A204.1 (cell line): ENCODE results near the gene TNFRSF13B.
"Not testable (repeated sequence)": the region's sequence is repeated elsewhere in the genome, so short reads cannot be mapped to it uniquely, and the experiment has no call there.

Source experiments
- FAIRE-seq: peaks from 2 replicates; lab custom pipeline; 2012; peaks lifted over from hg19 to GRCh38; lab: Jason Lieb, UNC

TNFRSF13B gene

DNA sequence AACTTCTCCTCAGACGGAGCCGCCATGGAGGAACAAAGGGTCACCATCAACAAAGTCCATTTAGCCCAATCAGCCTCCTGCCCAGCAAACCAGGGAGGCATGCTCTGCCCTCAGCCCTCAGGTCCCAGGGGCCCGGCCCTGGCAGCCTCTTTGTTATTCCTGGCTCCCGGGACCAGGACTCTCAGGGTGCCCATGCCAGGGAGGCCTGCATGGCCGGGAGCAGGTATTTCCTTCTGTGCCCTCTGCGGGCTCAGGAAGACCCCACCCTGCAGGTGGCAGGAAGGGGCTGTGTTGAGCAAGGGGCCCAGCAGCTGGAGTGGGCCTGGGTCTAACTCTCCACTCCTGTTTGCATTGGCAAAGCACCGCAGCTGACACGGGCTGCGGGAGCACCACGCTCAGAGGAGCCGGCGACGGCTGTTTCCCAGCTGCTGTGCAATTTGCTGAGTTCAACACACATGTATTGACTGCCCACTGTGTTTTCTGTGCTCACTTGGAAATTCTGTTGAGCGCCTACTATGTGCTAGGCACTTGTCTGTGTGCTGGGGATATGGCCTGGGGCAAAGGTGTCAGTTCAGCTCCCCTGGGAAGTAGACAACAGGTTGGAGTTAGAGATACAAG, 33.2 kb upstream of the TNFRSF13B start:
- FAIRE-seq = not testable (repeated sequence)

DNA sequence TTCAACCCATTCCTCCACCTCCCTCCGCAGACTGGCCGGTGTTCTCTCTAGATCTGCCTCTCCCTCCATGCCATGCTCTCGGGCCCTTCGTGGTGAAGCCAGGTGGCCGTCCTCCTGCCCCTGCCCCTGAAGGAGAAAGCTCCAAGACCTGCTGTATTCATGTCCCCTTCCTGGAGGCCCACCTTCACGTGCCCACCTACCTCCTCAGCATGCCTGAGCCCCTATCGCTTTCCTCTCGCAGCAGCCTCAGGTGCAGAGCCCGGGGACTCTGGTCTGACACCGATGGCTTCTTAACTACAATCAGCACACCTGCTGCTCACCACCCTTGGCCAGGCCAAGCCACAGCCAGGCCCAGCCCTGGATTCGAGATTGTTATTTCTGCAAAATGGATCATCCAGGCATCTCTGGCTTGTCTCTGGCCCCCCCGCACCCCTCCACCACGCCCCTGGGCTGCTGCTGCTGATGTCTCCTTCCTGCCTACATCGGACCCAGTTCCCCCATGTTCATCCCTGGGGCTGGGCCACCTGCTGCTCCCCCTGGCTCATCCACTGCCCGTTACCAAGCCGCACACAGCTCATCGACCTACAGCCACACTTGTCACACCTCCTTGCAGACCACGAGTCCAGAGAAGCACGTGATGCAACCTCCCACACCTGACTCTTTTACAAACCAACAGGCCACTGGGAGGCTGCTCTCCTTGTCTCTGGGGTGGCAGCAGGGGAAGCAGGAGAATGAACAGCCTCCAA, 32.5 kb upstream of the TNFRSF13B start:
- FAIRE-seq = no peak

DNA sequence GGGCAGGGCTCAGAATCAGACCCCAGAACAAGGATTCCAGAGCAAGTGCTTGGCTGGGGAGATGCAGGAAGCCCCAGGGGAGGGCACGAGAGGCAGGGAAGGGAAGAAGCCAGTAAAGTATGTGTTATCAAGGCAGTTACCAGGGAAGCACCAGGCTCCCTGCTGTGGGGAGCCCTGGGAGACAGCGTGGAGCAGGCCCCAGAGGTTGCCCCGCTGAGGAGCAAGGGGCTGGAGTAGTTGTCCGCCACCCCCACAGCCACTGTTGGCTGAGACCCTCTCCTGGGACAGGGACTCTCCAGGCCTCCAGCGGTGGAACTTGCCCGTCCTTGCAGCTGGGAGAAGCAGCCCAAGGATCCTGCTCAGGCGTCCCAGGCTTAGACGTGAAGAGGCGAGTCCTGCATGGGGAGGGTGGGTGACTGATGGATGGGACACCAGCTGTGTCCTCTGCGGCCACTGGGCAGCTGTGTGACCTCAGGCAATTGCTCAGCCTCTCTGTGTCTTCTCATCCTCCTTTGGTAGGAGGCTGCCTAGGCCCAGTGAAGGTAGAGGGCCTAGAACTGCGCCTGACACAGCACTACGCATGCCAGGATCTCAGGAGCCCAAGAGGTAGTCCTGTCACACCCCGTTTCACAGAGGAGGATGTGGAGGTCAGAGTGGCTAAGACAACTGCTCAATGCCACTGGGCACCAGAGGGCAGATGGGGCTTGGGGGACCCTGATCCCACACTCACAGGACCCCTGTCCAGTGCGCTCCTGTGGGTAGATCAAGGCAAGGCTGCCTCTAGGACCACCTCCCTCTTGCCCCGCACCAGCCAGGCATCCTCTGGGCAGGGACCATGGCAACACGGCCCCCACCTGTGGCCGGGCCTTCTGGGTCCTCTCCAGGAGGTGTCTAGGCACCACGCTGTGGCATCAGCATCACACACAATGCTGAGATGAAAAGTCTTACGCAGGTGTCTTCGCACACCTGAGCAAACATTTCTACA, 31.1 kb upstream of the TNFRSF13B start:
- FAIRE-seq = not testable (repeated sequence)

DNA sequence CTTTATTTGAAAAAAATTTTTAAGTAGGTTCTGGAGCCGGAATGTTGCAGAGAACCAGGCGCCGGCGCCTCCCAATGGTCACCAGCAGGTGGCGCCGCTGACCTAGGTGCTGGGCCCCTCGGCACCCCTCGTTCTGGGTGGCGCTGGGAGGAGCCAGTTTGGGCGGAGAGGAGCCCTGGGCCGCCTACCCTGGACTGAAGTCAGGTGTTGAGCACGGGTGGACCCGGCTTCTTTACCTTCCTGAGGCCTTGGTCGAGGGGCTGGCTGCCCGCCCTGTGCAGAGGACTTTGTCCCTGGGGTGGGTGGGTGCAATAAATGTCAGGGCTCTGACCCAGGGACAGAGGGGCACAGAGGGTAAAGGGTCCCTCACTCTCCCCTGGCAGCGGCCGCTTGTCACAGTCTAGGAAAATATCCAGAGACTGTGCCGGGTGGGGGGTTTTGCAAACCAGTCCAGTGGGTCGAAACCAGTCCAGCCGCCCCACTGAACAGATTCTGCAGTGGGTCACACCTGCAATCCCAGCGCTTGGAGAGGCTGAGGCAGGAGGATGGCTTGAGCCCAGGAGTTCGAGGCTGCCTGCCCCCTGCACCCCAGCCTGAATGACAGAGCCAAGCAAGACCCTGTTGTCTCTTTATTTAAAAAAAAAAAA, 30.1 kb upstream of the TNFRSF13B start:
- FAIRE-seq = no peak

DNA sequence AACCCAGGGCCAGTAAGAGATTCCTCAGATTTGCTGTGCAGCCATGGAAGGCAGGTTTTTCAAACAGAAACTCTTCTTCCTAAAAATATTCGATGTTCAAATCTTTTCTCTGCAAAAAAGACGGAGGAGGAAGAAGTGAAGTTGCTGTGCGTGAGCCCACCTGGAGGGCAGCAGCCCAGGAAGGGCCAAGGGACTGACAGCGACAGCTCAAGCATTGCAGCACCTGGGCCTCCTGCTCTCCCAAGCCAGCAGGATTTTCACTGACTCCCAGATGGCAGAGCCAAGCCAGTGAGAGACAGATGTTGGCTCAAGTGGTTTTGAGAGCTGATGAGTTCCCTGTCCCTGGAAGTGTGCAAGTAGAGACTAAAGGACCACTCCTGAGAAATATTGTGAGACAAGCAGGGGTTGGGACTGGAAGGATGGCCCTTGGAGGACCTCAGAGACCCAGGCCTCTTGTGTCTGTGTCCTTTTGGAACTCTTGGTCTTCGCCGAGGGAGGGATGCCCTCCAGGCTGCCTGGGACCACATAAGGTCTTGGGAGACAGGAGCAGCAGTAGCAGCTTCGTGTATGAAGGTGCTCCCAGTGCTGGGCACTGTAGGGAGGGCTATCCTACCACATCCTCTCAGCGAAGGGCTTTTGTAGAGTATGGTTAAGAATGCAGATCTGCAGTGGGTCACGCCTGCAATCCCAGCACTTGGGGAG, 29.3 kb upstream of the TNFRSF13B start:
- FAIRE-seq = no peak

DNA sequence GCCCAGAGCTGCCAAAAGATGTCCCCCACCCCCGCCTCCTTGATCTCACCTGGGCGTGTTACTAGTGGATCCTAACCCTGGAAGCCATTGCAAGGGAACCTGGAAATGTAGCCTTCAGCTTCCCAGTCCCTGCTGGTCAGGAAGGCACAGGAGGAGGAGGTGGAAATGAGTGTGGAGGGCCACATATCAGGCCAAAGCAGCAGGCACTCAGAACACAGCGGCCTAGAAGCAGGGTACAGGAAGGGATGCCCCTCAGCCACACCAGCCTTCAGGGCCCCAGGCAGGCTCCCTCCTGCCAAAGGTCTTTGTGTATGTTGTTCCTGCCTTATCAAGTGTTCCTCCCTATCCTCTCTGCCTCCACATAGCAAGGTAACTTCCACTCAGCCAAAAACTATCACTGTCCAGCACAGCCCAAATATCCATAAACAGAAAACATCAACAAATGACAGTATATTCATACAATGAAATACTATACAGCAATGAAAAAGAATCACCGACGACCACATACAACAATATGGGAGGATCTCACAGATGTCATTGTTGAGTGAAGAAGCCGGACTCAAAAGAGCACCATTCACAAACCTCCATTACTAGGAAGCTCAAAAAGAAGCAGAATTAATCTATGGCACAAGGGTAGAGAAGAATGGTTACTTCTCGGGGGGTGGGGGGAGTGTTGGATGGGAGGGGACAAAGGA, 28.2 kb upstream of the TNFRSF13B start:
- no peak for FAIRE-seq

DNA sequence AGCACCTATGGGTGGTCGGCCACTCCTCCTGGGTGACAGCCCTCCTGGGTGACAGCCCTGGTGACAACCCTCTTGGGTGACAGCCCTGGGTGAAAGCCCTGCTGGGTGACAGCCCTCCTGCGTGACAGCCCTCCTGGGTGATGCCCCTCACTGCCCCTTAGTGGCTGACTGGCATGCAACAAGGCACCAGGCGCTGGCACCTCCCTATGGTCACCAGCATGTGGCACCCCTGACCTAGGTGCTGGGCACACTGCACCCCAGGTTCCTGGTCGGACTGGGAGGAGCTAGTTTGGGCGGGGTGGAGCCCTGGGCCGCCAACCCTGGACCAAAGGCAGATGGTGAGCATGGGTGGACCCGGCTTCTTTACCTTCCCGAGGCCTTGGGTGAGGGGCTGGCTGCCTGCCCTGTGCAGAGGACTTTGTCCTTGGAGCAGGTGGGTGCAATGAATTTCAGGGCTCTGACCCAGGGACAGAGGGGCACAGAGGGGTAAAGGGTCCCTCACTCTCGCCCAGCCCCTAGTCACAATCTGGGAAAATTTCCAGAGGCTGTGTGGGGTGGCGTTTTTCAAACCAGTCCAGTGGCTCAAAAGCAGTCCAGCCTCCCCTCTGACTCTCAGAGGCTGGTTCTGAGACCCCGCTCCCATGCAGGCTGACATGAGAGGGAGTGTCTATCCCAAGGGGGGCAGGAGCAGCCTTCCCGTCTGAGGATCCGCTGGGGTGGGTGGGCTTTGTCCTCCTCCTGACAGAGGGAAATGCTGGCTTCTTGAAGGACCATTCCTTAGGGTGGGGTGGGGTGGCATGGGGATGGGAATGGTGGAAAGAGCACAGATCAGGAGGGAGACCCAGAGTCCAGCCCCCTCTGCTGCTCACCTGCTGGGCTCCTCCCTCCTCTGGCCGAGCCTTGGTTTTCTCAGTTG, 25.9 kb upstream of the TNFRSF13B start:
- no peak for FAIRE-seq

DNA sequence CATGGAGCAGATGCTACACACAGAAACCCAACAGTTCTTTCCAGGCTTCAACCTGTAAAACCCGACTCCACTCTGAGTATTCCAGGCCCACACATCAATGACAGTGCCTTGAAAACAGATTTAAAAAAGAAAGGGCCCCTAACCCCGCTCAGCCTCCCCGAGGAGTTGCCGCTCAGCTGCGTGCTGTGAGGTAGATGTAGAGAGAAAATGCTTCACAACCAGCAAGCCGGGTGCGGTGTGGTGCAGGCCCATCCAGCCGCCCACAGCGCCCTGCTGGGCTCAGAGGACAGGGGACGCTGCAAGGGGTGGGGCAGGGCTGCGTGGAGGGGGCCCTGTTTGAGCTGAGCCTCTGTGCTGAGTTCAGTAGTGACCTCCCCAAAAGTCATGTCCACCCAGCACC, 24.8 kb upstream of the TNFRSF13B start:
- not testable (repeated sequence) for FAIRE-seq

DNA sequence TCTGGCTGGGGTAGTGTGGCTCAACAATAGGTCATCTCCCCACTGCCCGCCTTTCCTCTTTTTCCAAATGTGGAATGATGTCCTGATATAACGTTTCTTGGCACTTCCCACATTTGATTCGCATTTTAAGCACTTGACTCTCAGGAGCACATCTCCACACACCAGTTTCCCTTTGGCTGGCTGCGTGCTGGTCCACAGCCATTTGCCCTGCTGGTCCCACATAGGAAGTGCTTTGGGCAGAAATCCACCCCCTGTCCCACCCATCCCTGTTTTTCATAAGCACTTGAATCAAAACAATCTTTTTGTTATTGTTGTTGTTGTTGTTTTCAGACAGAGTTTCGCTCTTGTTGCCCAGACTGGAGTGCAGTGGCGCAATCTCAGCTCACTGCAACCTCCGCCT, 24.0 kb upstream of the TNFRSF13B start:
- FAIRE-seq = no peak

DNA sequence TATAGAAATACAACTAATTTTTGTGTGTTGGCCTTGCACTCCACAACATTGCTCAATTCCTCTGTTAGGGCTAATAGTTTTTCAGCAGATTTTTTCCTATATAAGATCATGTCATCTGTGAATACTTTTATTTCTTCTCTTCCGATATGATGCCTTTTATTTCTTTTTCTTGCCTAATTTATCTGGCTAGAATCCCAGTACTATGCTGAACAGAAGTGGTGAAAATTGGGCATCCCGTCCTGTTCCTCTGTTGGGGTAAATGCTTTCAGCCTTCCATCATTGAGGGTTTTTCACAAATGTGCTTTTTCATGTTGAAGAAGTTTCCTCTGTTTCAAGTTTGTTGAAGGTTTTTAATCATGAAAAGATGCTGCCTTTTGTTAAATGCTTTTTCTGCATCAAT, 22.7 kb upstream of the TNFRSF13B start:
- FAIRE-seq = no peak

DNA sequence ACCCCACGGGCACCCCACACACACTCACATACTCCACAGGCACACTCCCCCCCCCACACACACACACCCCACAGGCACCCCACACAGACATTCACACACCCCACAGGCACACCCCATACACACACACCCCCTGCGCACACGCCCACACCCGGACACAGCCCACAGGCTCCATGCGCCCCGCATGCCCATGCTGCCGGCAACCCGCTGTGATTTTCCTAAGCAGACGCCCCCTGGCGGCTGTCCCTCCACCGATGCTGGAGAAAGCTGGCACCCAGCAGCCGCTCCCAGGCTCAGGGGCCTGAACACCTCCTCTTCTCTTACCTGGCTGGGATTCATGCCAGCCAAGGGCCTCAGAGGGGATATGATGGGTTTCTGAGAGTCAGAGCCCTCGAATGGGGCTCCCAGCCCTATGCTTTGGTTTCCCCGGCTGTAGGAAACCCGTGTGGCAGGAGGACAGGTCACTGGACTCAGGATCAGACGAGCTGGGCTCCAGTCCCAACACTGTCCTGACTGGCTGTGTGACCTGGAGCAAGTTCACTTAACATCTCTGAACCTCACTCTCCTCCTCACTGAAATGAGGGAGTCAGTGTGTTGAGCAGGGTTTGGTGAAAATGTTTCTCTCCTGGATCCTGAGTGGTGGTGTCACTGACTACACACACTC, 19.6 kb upstream of the TNFRSF13B start:
- no peak for FAIRE-seq

DNA sequence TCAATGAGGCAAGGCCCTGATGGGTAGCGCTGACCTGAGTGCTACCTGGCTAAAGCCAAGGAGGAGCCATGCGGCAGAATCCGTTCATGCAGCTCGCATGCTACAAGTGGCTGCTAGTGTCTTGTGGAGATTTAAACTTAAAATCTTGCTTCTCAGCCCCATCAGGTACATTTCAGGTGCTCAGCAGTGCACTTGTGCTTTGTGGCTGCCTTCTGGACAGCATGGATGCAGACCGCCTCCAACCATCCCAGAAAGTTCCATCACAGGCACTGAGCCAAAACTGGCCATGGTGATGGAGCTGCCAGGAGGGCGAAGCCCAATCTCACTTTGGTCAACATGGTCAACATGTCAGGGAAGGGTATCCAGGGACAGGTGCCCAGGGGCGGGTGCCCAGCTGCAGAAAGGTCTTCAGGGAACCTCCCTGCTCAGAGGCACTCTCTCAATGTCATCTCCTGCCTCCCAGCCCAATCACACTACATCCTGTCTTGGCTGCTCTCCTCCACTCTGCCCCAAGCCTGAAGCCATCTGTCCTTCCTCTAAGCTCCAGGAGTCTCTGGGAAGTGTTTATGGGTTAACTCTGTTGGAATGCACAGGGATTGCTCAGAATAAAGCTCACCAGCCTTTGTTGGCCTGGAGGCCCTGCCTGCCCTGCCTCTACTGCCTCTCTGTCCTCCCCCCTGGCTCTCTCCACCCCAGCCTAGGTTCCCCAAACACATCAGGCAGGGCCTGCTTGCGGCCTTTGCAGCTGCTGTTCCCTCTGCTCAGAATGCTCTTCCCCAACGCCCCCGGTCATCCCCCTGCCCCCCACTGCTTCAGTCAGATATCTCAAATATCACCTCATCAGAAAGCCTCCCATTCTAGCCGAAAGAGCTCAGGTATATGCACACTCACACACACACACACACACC, 18.3 kb upstream of the TNFRSF13B start:
- no peak for FAIRE-seq

DNA sequence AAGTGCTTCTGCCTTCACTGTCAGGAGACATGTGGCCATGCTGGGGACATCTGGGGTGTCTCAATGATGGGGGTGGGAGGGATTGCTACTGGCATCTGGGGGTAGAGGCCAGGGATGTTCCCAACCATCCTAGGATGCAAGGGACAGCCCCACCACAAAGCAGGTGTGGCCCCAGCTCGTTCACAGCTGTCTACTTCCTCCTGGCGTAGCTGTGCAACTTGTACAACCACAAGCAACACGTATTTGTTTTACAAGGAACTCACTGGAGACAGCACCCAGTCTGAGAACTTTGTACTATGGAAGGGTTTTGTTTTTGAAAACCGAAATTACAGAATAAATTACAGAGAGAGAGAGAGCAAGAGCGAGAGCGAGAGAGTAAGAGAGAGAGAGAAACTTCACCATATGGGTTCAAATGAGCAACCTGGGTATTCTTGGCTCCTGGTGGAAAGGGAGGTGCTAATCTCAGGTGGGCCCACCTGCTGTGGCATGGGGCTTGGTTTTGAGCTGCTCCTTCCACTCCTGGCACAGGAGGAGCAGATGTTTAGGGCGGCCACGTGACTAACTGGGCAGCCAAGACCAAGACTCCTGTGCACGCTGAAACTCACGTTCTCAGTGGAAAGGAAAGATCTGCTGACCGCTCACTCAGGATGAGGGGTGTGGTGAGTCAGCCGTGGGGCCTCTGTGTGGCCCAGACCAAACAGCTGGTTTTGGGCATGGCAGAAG, 17.5 kb upstream of the TNFRSF13B start:
- no peak for FAIRE-seq

DNA sequence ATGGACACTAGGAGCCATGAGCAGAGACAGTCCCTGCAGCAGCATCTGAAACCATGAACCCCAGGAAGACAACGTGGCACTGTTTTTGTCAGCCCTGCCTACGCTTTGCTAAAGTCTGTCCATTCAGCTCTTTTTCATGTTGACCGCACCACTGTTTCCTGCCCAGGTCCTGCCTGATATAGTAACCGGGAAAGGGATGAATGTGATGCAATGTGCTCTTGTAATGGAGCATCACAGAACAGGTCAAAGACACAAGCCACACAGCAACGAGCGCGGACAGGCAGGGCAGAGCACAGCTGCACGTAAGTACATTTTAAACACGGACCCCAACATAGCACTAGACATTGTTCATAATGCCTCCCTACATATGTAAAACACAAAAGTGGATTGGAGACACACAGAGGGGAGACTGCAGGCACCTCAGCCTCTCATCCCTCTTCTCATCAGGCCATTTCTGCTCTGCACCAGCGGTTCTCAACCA, 16.9 kb upstream of the TNFRSF13B start:
- FAIRE-seq = no peak

DNA sequence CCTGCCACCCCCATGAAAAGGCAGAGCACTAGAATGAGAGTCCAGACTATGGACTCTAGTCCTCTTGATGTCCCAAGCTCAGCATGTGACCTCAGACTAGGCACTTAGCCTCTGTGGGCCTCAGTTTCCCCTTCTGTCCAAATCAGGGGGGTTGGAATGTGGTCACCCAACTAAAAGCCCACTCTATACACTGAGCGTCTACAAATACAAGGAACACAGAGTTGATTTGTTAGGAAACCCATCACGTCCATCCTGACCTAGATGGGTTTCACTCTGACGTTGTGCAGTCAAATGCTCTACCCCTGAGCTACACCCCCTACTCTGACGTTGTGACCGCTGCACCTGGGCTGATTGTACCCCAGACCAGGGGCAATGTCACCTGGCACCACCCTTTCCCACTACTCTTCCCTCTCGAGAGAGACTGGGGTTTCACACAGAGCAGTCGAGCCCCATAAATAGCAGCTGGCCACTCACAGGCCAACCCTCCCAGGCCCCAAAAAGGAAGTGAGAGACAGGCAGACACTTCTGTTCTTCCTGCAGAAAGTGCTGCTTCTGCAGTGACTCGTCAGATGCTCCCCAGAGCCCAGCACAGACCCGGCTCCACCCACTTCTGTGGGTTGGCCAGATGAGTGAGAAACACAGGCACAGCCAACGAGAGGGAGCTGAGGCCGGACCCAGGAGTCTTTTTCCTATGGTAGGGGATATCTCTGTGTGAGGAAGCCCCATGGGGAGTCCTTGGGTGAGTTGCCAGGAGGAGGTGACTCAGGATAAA, 16.1 kb upstream of the TNFRSF13B start:
- no peak for FAIRE-seq

DNA sequence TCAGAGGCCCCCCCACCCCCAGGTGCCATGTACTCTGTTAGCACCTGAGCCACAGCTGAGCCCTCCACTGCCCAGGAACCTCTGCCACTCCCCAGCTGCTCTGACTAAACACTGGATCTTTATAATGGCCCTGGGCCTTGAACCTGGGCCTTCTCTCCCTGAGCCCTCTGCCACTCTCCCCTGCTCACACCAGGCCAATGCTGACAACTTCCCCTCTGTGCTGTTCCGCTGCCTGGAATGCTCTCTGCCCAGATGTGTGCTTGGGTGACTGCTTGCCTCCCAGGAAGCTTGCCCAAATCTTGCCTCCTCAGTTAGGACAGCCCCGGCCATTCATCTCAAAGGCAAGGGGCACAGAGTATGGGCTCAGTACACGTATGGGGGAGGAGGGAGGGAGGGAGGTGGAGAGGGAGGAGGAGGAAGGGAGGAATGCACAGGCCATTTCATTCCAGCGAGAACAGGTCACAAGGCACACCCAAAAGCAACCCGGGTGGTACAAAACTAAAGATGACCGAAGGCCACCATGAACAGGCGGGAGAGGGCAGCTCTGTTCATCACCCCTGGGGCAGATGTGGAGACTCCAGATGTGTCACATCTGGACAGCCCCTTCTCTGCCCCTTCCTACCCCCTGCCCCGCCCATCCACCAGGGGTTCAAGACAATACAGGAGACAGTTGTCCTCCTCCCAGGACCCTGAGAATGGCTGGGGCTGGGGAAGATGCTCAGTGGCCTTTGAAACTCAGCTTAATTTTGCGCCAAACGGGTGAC, 15.3 kb upstream of the TNFRSF13B start:
- FAIRE-seq = no peak
